ENCODE data around the gene UBXN1. TPM values are rescaled to one million over a fixed set of nuclear protein-coding genes. Genes with fewer than 3 reads are reported as not detected.

Gene UBXN1
- total RNA-seq, 1 experiment from 2014 or later, result 94.2 TPM

DNA sequence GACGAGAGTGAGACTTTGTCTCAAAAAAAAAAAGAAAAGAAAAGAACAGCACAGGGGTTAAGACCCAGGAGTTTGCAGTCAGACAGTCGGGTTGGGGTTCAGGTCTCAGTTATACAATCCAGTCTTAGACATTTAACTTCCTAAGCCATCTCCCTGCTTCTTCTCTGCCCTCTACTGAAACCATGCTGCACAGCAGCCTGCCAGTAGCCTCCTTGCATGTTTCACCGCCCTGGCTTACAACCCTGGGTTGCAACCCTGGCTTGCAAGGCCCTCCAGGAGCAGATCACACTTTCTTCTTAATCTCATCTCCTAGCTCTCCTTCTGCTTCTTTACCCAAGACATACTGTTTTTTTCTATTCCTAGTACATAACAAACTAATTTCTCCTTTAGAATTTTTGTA is 51.2 kb downstream of the UBXN1 start:
- no peaks in the 10 kb centered on the region for H3K79me2 ChIP-seq (ENCODE audit: insufficient read depth, low read length)
- no peaks in the 10 kb centered on the region for H3K9me3 ChIP-seq (ENCODE audit: control insufficient read depth in 1 of 2, insufficient read depth in 1 of 2, low read depth in 1 of 2, low read length in 2 of 2)
- TF ChIP-seq RAD21 (IDR thresholded peaks at IDR 0.05; ENCODE audit: low read depth), result peak; percentile 28; the same call in 1 of the 2 replicates
- TF ChIP-seq JUND (IDR thresholded peaks at IDR 0.05), result no peak
- TF ChIP-seq, protein P1, sequence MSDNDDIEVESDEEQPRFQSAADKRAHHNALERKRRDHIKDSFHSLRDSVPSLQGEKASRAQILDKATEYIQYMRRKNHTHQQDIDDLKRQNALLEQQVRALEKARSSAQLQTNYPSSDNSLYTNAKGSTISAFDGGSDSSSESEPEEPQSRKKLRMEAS (IDR thresholded peaks at IDR 0.05), result no peak
- ChIA-PET POLR2A (no interaction called here), CTCF (no interaction called here), RAD21 (ENCODE audit: low non-redundant PET in 1 of 2, low total read pairs in 2 of 2, uncharacterized antibody in 2 of 2, unreplicated experiment in 2 of 2) (no interaction called here)
- ATAC-seq, result peak; percentile 44; the same call in 1 of the 2 replicates
- H3K9me2 ChIP-seq (ENCODE audit: insufficient read depth), result no peaks in the 10 kb centered on the region
- no peaks in the 10 kb centered on the region for H4K20me1 ChIP-seq (ENCODE audit: insufficient read depth)
- BruUV-seq (replicated peaks), result no TSS peak
- no peak overlapping the region for H3K27ac ChIP-seq (ENCODE audit: low read depth, low read length)
- H2AFZ ChIP-seq (ENCODE audit: low read depth, low read length, poor library complexity, severe bottlenecking), result no peak overlapping the region
- H3K4me1 ChIP-seq (ENCODE audit: control insufficient read depth in 1 of 2, insufficient read depth in 2 of 2, low read length in 2 of 2), result peaks cover under 1 to 3% of the 10 kb centered on the region in 2 experiments
- no peak overlapping the region for H3K4me2 ChIP-seq (ENCODE audit: low read length)
- DNase-seq (ENCODE audit: low read depth, low spot score), result no peak
- H3K36me3 ChIP-seq (ENCODE audit: control insufficient read depth in 1 of 2, insufficient read depth in 2 of 2, low read length in 2 of 2), result peaks cover 51 to 63% of the 10 kb centered on the region in 2 experiments
- H3K9ac ChIP-seq (ENCODE audit: low read length), result no peak overlapping the region
- intact Hi-C loops (cut with micrococcal nuclease), result no loop called here
- no peaks in the 10 kb centered on the region for H3K27me3 ChIP-seq (ENCODE audit: insufficient read depth, low read length)
- no peak overlapping the region for H3K4me3 ChIP-seq (replicated peaks in 1 of 2; ENCODE audit: low read depth in 1 of 2, low read length in 2 of 2)

Other genes starting within 250 kb of the UBXN1 start
- gene AHNAK, start 132.3 kb downstream of the UBXN1 start, total RNA-seq (2021; ENCODE audit: unreplicated experiment), result 239 TPM
- gene EEF1G, start 105.2 kb downstream of the UBXN1 start, total RNA-seq (2021; ENCODE audit: unreplicated experiment), result 1,901 TPM
- 49.0 TPM for gene TUT1, start 87.5 kb downstream of the UBXN1 start, total RNA-seq (2021; ENCODE audit: unreplicated experiment)
- 98.9 TPM for gene MTA2, start 77.2 kb downstream of the UBXN1 start, total RNA-seq (2021; ENCODE audit: unreplicated experiment)
- 124 TPM for gene EML3, start 66.3 kb downstream of the UBXN1 start, total RNA-seq (2021; ENCODE audit: unreplicated experiment)
- 2.7 TPM for gene ROM1, start 65.8 kb downstream of the UBXN1 start, total RNA-seq (2021; ENCODE audit: unreplicated experiment)
- gene B3GAT3, start 57.1 kb downstream of the UBXN1 start, total RNA-seq (2021; ENCODE audit: unreplicated experiment), result 51.2 TPM
- gene GANAB, start 32.5 kb downstream of the UBXN1 start, total RNA-seq (2021; ENCODE audit: unreplicated experiment), result 410 TPM
- 29.1 TPM for gene INTS5, start 25.8 kb downstream of the UBXN1 start, total RNA-seq (2021; ENCODE audit: unreplicated experiment)
- 121 TPM for gene C11orf98, start 13.9 kb downstream of the UBXN1 start, total RNA-seq (2021; ENCODE audit: unreplicated experiment)
- gene CSKMT, start 13.8 kb downstream of the UBXN1 start, total RNA-seq (2021; ENCODE audit: unreplicated experiment), result 63.5 TPM
- 17.9 TPM for gene UQCC3, start 7.4 kb downstream of the UBXN1 start, total RNA-seq (2021; ENCODE audit: unreplicated experiment)
- 14.7 TPM for gene LBHD1, start 6.8 kb downstream of the UBXN1 start, total RNA-seq (2021; ENCODE audit: unreplicated experiment)
- 0.71 TPM for gene LRRN4CL, start 10.5 kb upstream of the UBXN1 start, total RNA-seq (2021; ENCODE audit: unreplicated experiment)
- 62.0 TPM for gene BSCL2, start 28.4 kb upstream of the UBXN1 start, total RNA-seq (2021; ENCODE audit: unreplicated experiment)
- gene GNG3, start 28.6 kb upstream of the UBXN1 start, total RNA-seq (2021; ENCODE audit: unreplicated experiment), result not detected
- 45.8 TPM for gene HNRNPUL2, start 48.4 kb upstream of the UBXN1 start, total RNA-seq (2021; ENCODE audit: unreplicated experiment)
- gene TTC9C, start 49.4 kb upstream of the UBXN1 start, total RNA-seq (2021; ENCODE audit: unreplicated experiment), result 33.3 TPM
- 11.3 TPM for gene ZBTB3, start 75.1 kb upstream of the UBXN1 start, total RNA-seq (2021; ENCODE audit: unreplicated experiment)
- 109 TPM for gene POLR2G, start 82.5 kb upstream of the UBXN1 start, total RNA-seq (2021; ENCODE audit: unreplicated experiment)
- gene TAF6L, start 92.3 kb upstream of the UBXN1 start, total RNA-seq (2021; ENCODE audit: unreplicated experiment), result 24.2 TPM
- 51.6 TPM for gene TMEM179B, start 108.3 kb upstream of the UBXN1 start, total RNA-seq (2021; ENCODE audit: unreplicated experiment)
- gene TMEM223, start 112.9 kb upstream of the UBXN1 start, total RNA-seq (2021; ENCODE audit: unreplicated experiment), result 18.4 TPM
- gene NXF1, start 126.4 kb upstream of the UBXN1 start, total RNA-seq (2021; ENCODE audit: unreplicated experiment), result 55.5 TPM
- gene STX5, start 153.0 kb upstream of the UBXN1 start, total RNA-seq (2021; ENCODE audit: unreplicated experiment), result 29.5 TPM
- gene TEX54, start 153.8 kb upstream of the UBXN1 start, total RNA-seq (2021; ENCODE audit: unreplicated experiment), result not detected
- gene WDR74, start 160.5 kb upstream of the UBXN1 start, total RNA-seq (2021; ENCODE audit: unreplicated experiment), result 111 TPM
- gene SLC3A2, start 201.8 kb upstream of the UBXN1 start, total RNA-seq (2021; ENCODE audit: unreplicated experiment), result 418 TPM
- gene CHRM1, start 242.3 kb upstream of the UBXN1 start, total RNA-seq (2021; ENCODE audit: unreplicated experiment), result 0.10 TPM

Data from HCT116 (cell line).